NCI-H2171 treated with DMSO at 0.1 percent for 48 hours (cell line): ENCODE measurements around the gene BMPR1B.
"Not testable (repeated sequence)": the region's sequence is repeated elsewhere in the genome, so short reads cannot be mapped to it uniquely, and the experiment has no call there.

Source experiments
- DNase-seq: peaks from one replicate; lab custom pipeline; 2025; lab: John Stamatoyannopoulos, UW

The BMPR1B gene

DNA sequence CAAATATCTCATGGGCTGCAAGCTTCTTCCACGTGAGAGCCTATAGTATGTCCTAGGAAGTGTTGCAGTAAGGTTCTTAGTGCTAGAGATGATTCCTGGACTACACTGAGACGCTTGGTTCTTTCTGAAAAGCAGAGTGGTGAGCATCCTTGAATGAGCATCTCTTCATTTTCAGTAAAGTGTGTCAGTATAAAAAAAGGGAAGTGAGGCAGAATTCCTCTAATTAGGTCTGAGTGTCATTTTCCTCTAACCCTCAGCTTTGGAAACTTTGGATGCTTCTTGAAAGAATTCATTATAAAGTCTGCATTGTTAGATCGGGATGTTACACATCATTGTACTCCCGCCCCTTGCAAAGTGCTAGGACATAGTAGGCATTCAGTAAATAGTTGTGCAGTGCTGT lies 5.2 kb downstream of the BMPR1B start:
- no peak for DNase-seq

DNA sequence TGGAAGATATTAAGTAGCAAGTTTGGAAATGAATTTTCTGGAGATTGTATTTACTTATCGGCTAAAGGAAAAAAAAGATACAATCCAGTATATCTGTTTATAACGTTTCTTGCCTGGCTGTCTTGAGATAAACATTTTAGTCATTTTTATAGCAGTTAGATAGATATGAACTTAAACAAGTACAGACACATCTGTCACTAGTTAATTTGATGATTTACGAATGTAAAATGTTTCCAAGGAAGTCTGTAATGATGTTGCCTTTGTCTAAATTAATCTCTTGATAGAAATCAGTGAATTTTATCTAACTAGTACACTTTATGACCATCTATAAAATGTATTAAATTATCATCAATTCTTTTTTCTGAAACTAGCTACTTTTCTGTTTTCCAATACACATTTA lies 5.7 kb downstream of the BMPR1B start:
- no peak for DNase-seq

DNA sequence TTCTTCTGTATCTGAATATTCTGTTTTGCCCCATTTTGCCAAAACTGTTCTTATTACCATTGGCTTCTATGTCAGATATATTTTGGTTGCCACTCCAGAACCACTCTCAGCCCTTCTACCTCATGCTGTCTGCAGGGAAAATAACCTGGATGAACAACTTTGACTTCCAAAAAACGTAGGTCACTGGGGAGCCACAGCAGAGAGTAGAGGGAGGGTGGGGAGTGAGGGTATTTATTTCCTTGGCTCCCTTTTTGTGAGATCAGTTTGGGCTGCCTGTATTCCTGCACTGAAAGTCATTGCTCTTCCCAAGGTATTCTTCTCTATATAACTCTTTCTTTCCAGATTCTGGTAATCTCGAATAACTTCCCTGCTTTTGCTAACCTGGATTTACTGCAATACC lies 6.3 kb downstream of the BMPR1B start:
- DNase-seq, result no peak

DNA sequence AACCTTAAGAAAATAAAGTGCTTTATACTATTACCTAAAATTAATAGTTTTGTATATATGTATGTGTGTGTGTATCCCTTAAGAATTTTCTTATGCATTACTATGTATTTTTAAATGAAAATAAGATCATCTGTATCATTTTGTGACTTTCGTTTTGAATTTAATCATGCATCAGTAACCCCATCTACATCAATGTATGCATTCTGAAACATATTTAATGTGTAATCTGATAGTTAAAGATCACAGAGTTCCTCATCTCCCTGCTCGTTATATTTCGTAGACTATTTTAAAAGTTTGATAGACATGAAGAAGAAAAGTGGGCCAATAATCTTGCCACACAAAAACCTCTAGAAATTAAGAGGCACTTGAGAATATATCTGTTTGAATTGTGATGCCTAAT lies 7.4 kb downstream of the BMPR1B start:
- no peak for DNase-seq

DNA sequence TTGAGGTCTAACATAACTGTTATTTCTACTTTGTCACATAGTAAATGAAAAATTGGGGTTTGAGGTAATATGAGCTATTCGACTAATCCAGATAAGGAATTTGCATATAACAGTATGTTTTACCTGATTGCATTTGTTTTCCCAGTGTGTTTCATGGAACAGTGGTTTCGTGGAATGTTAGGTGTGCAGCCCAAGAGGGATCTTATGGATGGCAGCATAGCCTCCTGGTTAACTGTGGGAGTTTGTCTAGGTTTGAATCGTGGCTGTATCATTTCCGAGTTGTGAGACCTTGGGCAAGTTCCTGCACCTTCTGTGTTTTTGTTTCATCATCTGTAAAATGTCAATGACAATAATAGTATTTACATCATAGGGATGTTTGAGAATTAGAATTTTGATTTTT lies 7.9 kb downstream of the BMPR1B start:
- DNase-seq, result no peak

DNA sequence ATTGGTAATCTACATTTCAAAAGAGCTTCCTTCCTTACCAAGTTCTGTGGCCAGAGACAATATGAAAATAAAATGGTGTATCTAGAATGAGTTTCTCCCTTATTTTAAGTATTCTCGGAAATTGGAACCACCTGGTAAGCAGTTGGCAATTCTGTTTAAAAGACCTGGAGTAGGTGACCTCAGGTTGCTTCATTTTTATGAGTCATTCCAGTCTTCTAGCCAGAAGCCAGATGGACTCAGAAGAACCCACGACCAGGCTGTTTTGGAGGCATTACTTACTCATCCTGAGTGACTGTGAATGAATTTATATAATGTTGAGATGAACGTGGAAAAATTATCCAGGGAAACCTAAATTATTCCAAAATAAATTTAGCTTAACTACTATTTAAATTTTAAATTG lies 9.1 kb downstream of the BMPR1B start:
- DNase-seq, result peak; percentile 8

DNA sequence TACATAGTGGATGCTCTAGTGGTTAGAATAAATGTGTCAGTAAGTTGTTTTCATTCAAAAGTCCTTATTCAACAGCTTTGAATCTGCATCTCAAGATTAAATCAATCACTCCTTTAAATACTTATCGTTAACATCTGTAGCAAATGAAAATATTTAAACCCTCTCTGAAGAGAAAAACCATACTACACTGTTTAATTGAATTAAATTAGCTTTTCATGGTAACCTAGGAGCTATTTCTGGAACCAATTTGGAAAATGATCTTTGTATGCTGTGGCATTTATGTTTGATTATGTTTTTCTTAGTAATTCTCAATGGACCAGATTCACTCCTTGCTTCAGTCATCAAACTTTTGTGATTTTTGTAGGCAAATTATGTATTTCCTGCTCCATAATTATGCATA lies 9.7 kb downstream of the BMPR1B start:
- no peak for DNase-seq

DNA sequence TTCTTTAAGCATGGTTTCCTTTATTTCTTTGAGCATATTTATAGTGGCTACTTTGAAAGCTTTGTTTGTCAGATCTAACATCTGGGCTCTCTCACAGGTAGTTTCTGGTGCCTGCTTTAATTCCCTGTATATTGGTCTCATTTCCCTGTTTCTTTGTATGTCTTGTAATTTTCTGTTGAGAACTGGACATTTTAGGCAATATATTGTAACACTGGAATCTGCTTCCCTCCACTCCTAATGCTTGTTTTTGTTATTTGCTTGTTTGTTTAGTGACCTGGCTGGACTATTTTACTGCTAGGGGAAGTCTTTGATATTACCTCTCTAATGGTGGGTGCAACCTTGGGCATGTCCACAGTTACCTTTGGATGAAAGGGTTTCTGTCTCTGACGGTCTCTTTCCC lies 25.0 kb downstream of the BMPR1B start:
- no peak for DNase-seq

DNA sequence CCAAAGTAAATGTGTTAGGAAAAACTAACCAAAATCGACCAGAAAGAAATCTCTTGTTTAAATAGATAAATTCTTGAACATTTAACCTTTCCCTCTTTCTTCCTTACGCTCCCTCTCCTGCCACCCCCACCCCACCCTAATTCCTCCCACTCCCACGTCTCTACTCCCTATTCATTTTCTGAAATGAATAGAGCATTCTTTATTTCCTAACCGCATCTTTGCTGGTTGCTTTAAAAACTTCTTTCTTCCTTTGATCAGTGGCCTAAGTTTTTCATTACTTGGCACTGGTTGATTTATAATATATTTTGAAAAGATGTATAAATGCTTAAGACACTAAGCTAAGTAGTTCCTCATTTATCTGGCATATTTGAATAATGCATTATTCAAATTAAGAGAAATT lies 33.9 kb downstream of the BMPR1B start:
- DNase-seq, result no peak

DNA sequence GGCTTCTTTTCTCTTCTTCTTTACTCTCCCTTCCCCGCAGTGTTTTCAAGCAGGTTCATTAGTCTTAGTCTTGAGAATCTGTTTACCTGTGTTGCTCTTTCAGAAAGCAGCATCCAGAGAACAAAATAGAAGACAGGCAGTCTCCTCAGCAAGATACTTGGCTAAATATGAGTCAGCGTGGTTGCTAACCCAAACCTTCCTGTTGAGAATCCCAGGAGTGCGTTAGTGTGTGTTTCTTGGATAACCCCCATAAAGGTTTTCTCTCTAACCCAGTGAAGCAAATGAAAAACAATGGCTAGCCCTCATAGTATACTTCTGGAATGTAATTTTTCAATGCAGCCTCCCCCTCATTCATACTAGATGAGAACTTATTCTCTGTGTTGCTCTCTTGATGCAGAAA lies 41.1 kb downstream of the BMPR1B start:
- DNase-seq, result no peak

DNA sequence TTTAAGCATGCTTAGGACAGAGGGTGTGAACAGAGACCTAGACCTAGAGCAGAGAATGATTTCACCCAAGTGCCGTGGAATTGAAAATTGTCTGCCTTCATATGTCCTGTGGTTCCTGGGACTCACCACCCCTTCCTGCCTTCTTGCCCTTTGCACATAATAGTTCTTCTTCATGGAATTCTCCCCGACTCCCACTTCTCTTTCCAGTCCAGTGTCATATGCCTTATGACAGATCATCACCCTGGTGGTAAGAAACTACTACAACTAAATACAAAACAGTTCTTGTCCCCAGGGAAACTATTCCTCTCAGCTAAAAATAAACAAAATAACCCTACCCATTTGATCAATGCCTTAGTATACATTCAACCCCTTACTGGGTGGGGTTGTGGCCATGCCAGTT lies 43.3 kb downstream of the BMPR1B start:
- no peak for DNase-seq

DNA sequence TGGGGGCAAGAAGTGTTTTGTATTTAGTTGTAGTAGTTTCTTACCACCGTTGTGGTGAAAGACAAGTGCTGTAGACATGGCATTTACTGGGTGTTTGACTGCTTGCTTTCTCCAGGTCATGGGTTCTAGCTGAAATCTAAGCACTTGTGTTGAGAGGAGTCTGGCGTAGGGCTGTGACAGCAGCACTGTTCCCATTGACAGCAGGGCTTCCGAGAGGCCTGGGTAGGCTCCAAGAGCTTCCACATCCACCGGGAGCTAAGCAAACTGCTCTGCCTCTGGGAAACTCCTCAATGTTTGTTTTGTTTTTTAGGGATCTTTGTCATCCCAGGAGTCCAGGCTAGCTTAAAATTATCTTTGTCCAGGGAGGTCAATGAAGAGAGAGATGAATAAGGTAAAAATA lies 44.3 kb downstream of the BMPR1B start:
- DNase-seq, result no peak

DNA sequence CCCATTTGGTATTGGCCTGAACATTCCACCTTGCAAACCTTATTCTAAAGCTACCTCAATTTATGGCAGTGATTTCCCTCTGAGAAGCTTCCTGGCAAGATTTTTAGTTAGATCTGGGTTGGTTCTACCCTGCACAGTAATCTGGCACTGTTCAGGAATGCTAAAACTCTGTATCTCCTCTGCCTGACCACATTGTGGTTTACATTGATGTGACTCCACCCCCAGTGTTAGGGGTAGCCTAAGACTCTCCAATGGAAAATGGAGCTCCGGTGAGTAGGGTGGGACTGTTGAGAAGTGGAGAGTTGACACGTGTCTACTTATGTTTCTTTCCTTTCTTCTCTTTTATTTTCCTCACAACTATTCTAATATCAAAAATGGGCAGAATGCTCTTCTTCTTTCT lies 45.4 kb downstream of the BMPR1B start:
- no peak for DNase-seq

DNA sequence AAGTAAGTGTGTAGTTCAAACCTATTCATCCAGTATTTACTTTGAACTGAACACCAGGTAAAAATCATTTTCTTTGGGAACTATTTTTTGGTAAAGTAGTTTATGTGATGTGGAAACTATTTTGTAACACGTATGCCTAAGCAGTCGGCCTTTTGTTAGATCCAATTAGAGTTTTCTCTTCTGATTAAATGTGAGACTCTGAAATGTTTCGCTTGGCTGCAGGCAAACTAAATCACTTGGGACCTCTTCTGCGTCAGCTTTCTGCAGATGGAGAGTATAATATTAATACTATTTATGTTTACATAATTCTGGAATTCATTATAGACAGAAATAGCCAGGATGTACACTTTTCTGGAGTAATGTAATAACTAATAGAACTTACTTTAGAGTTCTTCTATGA lies 46.9 kb downstream of the BMPR1B start:
- DNase-seq, result peak; percentile 44

DNA sequence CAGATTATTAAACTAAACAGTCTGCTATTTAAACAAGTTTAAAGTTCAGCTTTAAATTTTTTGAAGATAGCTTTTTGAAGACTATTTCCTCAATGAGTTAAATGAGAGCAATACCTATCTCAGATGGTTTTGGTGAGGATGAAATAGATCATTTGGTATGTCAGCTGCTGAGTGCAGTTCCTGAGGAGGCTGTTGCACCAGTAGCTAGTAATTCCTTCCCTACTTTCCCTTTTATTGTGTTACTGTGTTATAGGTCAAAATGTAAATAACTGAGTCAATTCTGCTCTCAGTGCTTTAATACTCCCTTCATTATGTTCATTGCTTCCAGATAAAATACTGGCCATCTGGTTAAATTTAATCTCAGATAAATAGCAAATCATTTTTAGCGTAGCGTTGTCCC lies 48.6 kb downstream of the BMPR1B start:
- no peak for DNase-seq

DNA sequence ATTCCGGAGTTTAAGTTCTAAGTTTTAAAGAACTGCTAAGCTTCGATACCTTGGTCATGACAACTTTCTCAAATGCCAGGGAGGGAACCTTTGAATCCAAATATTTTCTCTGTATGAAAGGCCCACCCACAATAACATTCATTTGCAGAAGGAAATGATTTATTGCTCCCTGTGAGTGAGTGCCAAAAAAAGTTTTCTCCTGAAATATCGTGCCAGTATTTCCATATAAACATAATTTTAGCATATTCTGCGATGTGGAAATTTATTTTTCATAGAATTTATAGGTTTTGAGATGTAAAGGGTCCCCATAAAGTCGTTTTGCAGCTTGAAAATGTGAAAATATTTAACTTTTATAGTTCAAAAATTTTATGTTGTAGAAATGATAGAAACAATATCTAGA lies 53.9 kb downstream of the BMPR1B start:
- DNase-seq, result no peak

DNA sequence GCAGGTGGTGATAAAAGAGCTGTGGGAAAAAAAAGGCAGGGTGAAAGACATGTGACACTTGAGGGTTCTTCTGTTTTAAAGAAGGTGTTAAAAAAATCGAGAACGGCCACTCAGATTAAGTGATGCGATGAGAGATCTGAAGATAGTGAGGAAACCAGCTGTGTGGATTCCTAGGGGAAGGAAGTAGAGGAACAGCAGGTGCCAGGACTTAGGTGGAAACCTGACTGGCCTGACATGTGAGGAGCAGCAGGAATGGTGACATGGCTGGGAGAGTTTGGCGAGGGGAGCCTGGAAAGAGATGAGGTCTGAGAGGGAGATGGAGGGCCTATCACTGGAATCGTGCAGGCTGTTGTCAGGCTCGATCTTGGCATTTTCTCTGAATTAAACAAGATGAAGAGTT lies 55.5 kb downstream of the BMPR1B start:
- DNase-seq, result peak; percentile 74

DNA sequence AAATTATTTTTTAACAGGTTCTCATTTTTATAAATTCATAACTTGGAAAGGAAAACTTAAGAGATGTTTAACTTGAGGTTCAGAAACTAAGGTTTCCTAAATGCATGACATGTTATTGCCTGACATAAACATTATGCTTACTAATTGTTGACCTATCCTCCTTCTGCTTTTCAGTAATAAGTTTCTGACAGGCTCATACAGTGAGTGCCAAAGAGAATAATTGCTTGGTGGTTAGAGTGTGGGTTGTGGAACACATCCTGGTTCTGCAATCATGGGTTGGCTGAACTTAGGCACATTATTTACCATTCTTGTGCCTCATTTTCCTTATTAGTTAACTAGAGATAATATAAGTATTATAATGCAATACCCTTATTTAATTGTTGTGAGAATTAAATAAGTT lies 56.5 kb downstream of the BMPR1B start:
- no peak for DNase-seq

DNA sequence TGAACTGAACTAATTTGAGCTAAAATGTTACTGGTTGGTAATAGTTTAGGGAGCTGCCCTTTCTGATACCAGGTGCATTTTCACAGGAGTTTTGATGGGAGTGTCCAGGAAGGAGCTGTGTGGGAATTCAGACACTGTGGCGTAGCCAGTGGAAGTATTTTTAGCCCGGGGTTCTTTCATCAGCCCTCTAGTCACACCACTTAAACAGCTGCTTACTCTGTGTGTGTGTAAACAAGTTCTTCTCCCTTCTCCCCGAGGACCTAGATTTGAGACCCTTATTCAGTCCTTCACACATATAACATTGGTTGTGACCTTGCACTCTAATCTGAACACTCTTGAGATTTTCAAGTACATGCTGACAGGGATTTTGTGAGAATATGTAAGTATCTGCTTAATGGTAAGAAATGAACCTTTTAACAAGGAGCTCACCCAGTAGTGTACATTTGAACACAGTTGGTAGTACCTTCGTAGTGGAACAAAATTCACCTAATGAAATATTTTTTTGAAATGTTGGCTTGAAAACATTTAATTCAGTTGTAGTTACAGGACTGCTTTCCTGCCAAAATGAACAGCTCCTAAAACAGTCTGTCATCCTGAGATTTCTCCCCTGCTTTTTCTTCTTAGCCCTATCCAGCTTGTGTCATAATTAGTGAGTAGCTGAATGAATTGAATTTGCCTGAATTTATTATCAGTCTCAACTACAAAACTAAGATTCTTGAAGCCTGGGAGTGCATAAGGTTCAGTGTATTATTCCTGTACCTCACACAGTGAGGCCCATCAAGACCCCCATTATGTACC lies 61.8 kb downstream of the BMPR1B start:
- DNase-seq, result peak; percentile 9

DNA sequence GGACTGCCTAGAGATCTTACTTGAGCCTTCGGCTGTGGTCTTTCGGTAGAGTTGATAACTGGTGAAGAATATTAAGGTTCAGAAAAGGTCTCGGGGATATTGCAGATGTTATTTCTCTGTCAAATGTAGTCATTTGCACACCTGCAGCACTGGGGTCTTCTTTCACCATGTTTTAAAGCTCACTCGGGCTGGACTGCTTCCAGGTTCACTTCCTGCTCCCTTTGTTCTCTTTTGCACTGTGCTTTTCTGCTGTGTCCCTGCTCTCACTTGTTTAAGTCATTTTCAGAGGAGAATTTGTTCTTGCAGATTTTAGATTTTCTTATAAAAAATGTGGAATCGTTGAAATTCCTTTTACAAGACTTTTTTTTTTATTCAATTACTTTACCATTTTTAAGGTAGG lies 68.5 kb downstream of the BMPR1B start:
- DNase-seq, result no peak

DNA sequence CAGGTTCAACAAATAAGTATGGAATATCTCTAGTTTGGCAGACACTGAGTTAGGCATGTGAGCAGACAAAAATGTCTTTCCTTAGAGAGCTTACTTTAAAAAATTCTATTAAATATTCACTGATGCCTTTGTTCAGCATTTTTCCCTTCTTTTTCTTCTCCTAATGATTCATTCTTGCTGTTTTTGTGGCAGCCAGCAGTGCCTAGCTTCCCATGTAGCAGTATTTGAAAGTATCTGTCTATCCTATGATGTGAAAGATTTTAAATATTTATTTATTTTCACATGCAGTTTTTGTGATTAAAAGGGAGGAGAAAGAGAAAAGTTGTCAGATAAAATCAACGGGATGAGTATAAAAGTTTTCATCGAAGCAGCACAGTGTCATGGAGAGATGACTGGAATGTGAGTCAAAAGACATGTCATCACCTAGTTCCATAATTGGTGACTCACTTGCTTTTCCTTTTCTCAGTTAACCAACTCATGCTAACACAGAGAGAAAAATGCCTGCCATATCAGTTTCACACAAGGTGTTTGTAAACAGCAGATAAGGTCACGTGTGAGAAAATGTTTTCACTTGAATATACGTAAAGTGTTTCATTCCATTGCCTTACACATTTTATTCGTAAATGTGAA lies 69.8 kb downstream of the BMPR1B start:
- DNase-seq, result no peak

DNA sequence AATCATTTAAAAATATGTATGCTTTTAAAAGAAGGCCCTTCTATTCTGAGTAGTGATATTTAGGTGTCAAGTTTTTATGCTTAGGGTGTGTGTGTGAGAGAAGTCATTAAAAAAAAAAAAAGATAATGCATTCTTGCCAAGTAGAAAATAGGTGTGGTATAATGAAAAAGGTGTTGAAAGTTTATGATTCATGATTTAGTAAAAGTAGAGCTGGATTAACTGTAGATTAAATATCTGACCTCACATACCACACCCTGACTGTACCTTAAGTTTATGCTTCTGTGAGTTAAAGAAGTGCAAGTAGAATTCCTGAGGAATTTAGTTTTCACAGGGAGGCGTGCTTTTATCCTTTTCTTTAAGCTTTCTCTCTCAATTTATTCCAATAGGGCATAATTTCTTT lies 71.1 kb downstream of the BMPR1B start:
- no peak for DNase-seq

DNA sequence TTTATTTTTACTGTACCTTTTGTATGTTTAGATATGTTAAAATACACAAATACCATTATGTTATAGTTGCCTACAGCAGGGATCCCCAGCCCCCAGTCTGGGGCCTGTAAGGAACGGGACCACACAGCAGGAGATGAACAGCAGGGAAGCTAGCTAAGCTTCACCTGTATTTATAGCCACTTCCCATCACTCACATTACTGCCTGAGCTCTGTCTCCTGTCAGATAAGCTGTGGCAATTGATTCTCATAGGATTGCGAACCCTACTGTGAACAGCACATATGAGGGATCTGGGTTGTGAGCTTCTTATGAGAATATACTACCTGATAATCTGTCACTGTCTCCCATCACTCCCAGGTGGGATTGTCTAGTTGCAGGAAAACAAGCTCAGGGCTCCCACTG lies 73.9 kb downstream of the BMPR1B start:
- DNase-seq, result no peak

DNA sequence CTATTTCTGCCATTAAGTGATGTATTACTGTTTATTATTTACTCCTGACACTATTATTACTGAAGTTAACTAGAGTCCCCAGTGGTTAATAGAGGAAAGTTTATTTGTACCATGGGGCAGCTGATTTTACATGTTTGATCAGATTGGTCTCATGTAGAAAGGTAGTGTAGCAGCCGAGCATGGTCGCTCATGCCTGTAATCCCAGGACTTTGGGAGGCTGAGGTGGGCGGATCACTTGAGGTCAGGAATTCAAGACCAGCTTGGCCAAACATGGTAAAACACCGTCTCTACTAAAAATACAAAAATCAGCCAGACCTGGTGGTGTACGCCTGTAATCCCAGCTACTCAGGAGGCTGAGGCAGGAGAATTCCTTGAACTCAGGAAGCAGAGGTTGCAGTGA lies 74.6 kb downstream of the BMPR1B start:
- not testable (repeated sequence) for DNase-seq
